ENCODE measurements around the gene HOXA4.

DNA sequence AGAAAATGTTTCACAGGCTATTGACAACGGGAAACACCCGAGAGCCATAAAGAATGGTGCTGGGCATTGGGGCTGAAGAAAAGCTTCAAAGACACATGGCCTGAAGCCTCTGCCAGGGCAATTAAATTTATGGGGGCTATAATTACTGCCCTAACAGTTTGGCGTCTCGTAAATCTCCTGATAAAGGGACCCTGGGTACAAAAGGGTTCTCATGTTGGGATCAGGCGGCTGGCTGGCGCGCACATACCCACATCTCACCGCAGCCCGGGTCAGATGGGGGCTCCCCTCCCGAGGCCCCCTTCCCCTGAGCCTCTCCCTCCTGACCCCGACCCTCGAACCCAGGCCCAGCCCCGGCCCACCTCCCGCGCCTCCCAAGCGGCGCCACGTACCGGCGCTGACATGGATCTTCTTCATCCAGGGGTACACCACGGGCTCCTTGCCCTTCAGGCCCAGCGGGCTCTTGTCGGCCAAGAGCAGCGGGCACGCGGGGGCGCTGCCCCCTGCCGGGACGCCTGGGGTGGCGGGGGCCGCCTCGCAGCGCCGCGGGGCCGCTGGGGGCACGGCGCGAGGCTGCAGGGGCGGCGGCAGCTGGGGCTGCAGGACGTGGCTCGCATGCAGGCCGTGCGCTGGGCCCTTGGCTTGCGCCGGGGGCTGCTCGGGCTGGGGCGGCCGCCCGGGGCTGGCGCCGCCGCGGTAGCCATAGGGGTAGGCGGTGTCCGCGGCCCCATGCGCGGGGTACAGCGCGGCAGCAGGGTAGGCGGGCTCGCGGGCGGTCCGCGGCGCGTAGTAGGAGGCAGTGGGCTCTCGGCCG, 623 bp downstream of the HOXA4 start:
- TF ChIP-seq, protein P1, sequence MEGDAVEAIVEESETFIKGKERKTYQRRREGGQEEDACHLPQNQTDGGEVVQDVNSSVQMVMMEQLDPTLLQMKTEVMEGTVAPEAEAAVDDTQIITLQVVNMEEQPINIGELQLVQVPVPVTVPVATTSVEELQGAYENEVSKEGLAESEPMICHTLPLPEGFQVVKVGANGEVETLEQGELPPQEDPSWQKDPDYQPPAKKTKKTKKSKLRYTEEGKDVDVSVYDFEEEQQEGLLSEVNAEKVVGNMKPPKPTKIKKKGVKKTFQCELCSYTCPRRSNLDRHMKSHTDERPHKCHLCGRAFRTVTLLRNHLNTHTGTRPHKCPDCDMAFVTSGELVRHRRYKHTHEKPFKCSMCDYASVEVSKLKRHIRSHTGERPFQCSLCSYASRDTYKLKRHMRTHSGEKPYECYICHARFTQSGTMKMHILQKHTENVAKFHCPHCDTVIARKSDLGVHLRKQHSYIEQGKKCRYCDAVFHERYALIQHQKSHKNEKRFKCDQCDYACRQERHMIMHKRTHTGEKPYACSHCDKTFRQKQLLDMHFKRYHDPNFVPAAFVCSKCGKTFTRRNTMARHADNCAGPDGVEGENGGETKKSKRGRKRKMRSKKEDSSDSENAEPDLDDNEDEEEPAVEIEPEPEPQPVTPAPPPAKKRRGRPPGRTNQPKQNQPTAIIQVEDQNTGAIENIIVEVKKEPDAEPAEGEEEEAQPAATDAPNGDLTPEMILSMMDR (IDR thresholded peaks at IDR 0.05), result no peak
- no peak for TF ChIP-seq POLR2AphosphoS5 (IDR thresholded peaks at IDR 0.05)
- no peak for TF ChIP-seq POLR2A (IDR thresholded peaks at IDR 0.05)
- TF ChIP-seq EP300 (IDR thresholded peaks at IDR 0.05), result no peak
